ENCODE measurements around the gene CD300LF.

The CD300LF gene

GRCh38 chr17:74678541-74678940 is 34.2 kb downstream of the CD300LF start:
- Histone ChIP-seq H3K4me3 (ENCODE audit: low read depth, low read length, poor library complexity, severe bottlenecking) (no peak overlapping the region), H3K36me3 (ENCODE audit: insufficient read depth, low read length) (no peaks in the 10 kb centered on the region), H4K20me1 (ENCODE audit: insufficient read depth, low read length) (no peaks in the 10 kb centered on the region), H3K4me1 (ENCODE audit: insufficient read depth, low read length, severe bottlenecking) (no peaks in the 10 kb centered on the region), H2AFZ (ENCODE audit: low read length) (no peak overlapping the region), H3K9me3 (ENCODE audit: low read length) (no peaks in the 10 kb centered on the region), H3K4me2 (ENCODE audit: low read length) (no peak overlapping the region), H3K9me2 (ENCODE audit: low read depth, low read length) (no peaks in the 10 kb centered on the region), H3K9ac (ENCODE audit: low read length) (no peak overlapping the region), H3K27me3 (ENCODE audit: insufficient read depth, low read length) (peaks cover 5% of the 10 kb centered on the region; the same call in 1 of the 2 replicates), H3K27ac (ENCODE audit: low read depth, low read length, poor library complexity, severe bottlenecking) (no peak overlapping the region), H3K79me2 (ENCODE audit: insufficient read depth, low read length) (no peaks in the 10 kb centered on the region), H3F3A (ENCODE audit: insufficient read depth, low read length) (no peaks in the 10 kb centered on the region)
- TF ChIP-seq EZH2 (IDR thresholded peaks at IDR 0.05; ENCODE audit: borderline replicate concordance, low read length) (no peak), CTCF (IDR thresholded peaks at IDR 0.05; ENCODE audit: low read length) (no peak)

- H3K4me2 ChIP-seq (ENCODE audit: low read length): no peak overlapping the region
- H3K27me3 ChIP-seq (ENCODE audit: insufficient read depth, low read length): peaks cover 5% of the 10 kb centered on the region; the same call in 1 of the 2 replicates
- H3K9ac ChIP-seq (ENCODE audit: low read length): no peak overlapping the region
- no peaks in the 10 kb centered on the region for H3F3A ChIP-seq (ENCODE audit: insufficient read depth, low read length)
- no peaks in the 10 kb centered on the region for H3K4me1 ChIP-seq (ENCODE audit: insufficient read depth, low read length, severe bottlenecking)
- TF ChIP-seq CTCF (IDR thresholded peaks at IDR 0.05; ENCODE audit: low read length) (no peak), EZH2 (IDR thresholded peaks at IDR 0.05; ENCODE audit: borderline replicate concordance, low read length) (no peak)
- H2AFZ ChIP-seq (ENCODE audit: low read length): no peak overlapping the region
- no peaks in the 10 kb centered on the region for H3K9me3 ChIP-seq (ENCODE audit: low read length)
- no peaks in the 10 kb centered on the region for H3K9me2 ChIP-seq (ENCODE audit: low read depth, low read length)
- H3K36me3 ChIP-seq (ENCODE audit: insufficient read depth, low read length): no peaks in the 10 kb centered on the region
- no peak overlapping the region for H3K4me3 ChIP-seq (ENCODE audit: low read depth, low read length, poor library complexity, severe bottlenecking)
- no peaks in the 10 kb centered on the region for H3K79me2 ChIP-seq (ENCODE audit: insufficient read depth, low read length)
- no peak overlapping the region for H3K27ac ChIP-seq (ENCODE audit: low read depth, low read length, poor library complexity, severe bottlenecking)
- H4K20me1 ChIP-seq (ENCODE audit: insufficient read depth, low read length): no peaks in the 10 kb centered on the region
Measured at GRCh38 chr17:74677558-74678466, 34.9 kb downstream of the CD300LF start.

GRCh38 chr17:74671031-74671771 is 41.5 kb downstream of the CD300LF start:
- H3F3A ChIP-seq (ENCODE audit: insufficient read depth, low read length): no peaks in the 10 kb centered on the region
- no peak overlapping the region for H3K4me2 ChIP-seq (ENCODE audit: low read length)

More at GRCh38 chr17:74671031-74671771, 41.5 kb downstream of the CD300LF start:
- TF ChIP-seq EZH2 (IDR thresholded peaks at IDR 0.05; ENCODE audit: borderline replicate concordance, low read length): no peak
- H3K79me2 ChIP-seq (ENCODE audit: insufficient read depth, low read length): no peaks in the 10 kb centered on the region
- H3K27me3 ChIP-seq (ENCODE audit: insufficient read depth, low read length): no peaks in the 10 kb centered on the region; the same call in 1 of the 2 replicates
- H2AFZ ChIP-seq (ENCODE audit: low read length): no peak overlapping the region
- H3K36me3 ChIP-seq (ENCODE audit: insufficient read depth, low read length): no peaks in the 10 kb centered on the region
- no peak overlapping the region for H3K27ac ChIP-seq (ENCODE audit: low read depth, low read length, poor library complexity, severe bottlenecking)
- H3K9ac ChIP-seq (ENCODE audit: low read length): no peak overlapping the region
- no peaks in the 10 kb centered on the region for H4K20me1 ChIP-seq (ENCODE audit: insufficient read depth, low read length)
- no peaks in the 10 kb centered on the region for H3K9me2 ChIP-seq (ENCODE audit: low read depth, low read length)
- H3K9me3 ChIP-seq (ENCODE audit: low read length): no peaks in the 10 kb centered on the region
- H3K4me3 ChIP-seq (ENCODE audit: low read depth, low read length, poor library complexity, severe bottlenecking): no peak overlapping the region
- H3K4me1 ChIP-seq (ENCODE audit: insufficient read depth, low read length, severe bottlenecking): no peaks in the 10 kb centered on the region

All from OCI-LY1 (cell line).